EH (cell line): ENCODE measurements around the gene PCDHGB2.
A peak's percentile ranks its signal among the peaks of the same experiment; 100 is the strongest.
"Not testable (repeated sequence)": the region's sequence is repeated elsewhere in the genome, so short reads cannot be mapped to it uniquely, and the experiment has no call there.

Experiments used
- DNase-seq: peaks from one replicate; pipeline ENCODE4 v3.0.0-alpha.2; 2015; ENCODE audit warnings: low read depth

PCDHGB2 gene

DNA sequence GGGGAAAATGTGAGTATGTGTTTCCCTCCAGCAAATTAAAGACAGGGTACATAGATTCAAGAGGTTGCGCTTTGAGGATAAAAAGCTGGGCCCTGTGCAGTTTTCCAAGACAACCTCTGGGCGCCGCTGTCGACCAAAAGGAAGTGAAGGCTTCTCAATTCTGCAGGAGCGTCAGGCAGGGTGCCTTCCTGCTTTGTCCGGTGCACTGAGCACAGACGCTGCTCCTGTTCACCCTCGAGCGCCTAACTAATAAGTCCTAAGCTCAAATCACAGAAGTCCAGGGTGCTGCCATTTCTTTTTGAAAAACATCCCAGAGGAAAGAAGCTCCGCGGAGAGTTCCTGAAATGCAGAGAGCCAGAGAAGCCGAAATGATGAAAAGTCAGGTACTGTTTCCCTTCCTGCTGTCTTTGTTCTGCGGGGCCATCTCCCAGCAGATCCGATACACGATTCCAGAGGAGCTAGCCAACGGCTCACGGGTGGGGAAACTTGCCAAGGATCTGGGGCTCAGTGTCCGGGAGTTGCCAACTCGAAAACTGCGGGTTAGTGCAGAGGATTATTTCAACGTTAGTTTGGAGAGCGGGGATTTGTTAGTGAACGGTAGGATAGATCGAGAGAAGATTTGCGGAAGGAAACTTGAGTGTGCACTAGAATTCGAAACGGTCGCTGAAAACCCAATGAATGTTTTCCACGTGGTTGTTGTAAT lies 9.7 kb upstream of the PCDHGB2 start, which contains the start of gene PCDHGB1:
TSS of gene PCDHGB1 (plus strand) at position 183 of the 703 bp plus-strand sequence. CDS start at position 345, 162 bp downstream.
- DNase-seq: peak; percentile 36

DNA sequence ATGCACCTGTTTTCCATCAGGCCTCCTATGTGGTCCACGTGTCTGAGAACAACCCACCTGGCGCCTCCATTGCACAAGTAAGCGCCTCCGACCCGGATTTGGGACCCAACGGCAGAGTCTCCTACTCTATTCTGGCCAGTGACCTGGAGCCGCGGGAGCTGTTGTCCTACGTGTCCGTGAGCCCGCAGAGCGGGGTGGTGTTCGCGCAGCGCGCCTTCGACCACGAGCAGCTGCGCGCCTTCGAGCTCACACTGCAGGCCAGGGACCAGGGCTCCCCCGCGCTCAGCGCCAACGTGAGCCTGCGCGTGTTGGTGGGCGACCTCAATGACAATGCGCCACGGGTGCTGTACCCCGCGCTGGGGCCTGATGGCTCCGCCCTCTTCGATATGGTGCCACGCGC lies 8.2 kb upstream of the PCDHGB2 start:
- DNase-seq: no peak

GRCh38 chr5:141354900-141355469 lies 4.8 kb upstream of the PCDHGB2 start, which contains the start of gene PCDHGA4:
TSS of gene PCDHGA4 (plus strand) at chr5:141355021. CDS start at chr5:141355108, 87 bp downstream.
- DNase-seq: no peak

DNA sequence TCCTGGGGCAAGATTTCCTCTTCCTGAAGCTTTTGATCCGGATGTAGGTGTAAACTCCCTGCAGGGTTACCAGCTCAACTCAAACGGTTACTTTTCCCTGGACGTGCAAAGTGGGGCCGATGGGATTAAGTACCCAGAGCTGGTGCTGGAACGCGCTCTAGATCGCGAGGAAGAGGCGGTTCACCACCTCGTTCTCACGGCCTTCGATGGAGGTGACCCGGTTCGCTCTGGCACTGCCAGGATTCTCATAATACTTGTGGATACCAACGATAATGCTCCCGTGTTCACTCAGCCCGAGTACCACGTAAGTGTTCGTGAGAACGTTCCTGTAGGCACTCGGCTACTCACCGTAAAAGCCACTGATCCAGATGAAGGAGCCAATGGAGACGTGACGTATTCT lies 4.2 kb upstream of the PCDHGB2 start:
- DNase-seq: no peak

GRCh38 chr5:141356133-141356532 lies 3.7 kb upstream of the PCDHGB2 start:
- DNase-seq: no peak

DNA sequence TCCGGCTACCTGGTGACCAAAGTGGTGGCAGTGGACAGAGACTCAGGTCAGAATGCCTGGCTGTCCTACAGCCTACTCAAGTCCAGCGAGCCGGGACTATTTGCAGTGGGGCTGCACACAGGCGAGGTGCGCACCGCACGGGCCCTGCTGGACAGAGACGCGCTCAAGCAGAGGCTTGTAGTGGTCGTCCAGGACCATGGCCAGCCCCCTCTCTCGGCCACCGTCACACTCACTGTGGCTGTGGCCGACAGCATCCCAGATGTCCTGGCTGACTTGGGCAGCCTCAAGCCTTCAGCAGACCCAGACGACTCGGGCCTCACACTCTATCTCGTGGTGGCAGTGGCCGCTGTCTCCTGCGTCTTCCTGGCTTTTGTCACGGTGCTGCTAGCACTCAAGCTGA lies 2.8 kb upstream of the PCDHGB2 start:
- DNase-seq: no peak

DNA sequence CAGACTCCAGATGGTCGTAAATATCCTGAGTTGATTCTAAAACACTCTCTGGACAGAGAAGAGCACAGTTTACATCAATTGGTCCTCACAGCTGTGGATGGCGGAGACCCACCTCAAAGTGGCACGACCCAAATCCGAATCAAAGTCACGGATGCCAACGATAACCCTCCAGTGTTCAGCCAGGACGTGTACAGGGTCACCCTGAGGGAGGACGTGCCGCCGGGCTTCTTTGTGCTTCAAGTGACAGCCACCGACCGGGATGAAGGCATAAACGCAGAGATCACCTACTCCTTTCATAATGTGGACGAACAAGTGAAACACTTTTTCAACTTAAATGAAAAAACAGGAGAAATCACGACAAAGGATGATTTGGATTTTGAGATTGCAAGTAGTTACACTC lies 891 bp downstream of the PCDHGB2 start:
- no peak for DNase-seq

GRCh38 chr5:141362719-141363118 lies 2.9 kb downstream of the PCDHGB2 start:
- DNase-seq: no peak

DNA sequence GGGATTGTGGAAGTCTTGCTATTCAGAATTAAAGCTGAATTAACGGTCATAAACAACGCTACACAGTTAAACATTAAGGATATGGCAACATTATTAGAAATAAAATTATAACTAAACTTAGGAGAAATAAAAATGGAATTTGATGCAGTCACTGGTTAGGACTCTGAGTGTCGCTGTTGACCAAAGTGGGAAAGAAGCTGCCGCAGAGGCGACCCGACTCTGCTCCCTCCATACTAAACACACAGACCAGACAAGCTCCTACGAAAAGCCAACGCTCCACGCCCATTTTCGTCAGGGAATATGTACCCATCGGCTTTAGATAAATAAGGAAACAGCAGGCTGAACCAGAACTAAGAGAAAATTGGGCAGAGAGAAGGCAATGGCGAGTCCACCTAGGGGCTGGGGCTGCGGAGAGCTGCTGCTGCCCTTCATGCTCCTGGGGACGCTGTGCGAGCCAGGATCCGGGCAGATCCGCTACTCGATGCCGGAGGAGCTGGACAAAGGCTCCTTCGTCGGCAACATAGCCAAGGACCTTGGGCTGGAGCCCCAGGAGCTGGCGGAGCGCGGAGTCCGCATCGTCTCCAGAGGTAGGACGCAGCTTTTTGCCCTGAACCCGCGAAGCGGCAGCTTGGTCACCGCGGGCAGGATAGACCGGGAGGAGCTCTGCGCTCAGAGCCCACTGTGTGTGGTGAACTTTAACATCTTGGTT lies 4.3 kb downstream of the PCDHGB2 start, which contains the start of gene PCDHGA5:
TSS of gene PCDHGA5 (plus strand) at position 211 of the 709 bp plus-strand sequence. CDS start at position 380, 169 bp downstream.
- DNase-seq: peak; percentile 63

DNA sequence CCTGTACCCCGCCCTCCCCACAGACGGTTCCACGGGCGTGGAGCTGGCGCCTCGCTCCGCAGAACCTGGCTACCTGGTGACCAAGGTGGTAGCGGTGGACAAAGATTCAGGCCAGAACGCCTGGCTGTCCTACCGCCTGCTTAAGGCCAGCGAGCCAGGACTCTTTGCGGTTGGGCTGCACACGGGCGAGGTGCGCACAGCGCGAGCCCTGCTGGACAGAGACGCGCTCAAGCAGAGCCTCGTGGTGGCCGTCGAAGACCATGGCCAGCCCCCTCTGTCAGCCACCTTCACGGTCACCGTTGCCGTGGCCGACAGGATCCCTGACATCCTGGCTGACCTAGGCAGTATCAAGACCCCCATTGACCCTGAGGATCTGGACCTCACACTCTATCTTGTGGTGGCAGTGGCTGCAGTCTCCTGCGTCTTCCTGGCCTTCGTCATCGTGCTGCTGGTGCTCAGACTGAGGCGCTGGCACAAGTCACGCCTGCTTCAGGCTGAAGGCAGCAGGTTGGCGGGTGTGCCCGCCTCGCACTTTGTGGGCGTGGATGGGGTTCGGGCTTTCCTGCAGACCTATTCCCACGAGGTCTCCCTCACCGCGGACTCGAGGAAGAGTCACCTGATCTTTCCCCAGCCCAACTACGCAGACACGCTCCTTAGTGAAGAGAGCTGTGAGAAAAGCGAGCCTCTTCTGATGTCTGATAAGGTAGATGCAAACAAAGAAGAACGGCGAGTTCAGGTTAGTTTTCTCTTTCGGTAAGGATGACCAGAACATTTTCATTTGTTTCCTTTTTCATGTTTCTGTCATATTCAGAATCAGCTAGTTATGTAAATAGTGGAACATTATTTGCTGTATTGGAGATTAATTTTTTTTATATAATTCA lies 6.5 kb downstream of the PCDHGB2 start:
- no peak for DNase-seq

DNA sequence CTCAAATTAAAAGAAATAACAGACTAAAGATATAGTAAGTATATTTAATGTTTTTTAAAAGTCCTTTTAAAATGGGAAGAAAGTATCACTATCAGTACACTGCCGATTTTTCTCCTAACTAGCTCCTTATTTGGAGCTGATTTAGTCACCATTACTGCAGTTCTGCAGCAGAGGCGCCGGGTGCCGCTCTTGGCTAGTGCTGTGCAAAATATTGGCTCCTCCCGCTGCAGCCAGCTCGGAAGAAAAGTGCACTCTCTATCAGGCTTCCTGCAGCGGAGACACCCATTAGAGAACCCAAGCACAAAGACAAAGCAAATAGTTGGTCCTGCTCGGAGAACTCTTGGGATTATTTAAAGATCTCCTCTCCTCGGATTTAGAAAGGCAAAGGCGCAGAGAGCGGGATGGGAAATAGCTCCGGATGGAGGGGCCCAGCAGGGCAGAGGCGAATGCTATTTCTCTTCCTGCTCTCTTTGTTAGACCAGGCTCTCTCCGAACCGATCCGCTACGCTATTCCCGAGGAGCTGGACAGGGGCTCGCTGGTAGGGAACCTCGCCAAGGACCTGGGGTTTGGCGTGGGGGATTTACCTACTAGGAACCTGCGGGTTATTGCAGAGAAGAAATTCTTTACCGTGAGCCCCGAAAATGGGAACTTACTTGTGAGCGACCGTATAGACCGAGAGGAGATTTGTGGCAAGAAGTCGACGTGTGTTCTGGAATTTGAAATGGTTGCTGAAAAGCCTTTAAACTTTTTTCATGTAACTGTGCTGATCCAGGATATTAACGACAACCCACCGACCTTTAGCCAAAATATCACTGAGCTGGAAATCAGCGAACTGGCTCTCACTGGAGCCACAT lies 10.4 kb downstream of the PCDHGB2 start, which contains the start of gene PCDHGB3:
TSS of gene PCDHGB3 (plus strand) at position 249 of the 855 bp plus-strand sequence. CDS start at position 402, 153 bp downstream.
- peak; percentile 79 for DNase-seq

DNA sequence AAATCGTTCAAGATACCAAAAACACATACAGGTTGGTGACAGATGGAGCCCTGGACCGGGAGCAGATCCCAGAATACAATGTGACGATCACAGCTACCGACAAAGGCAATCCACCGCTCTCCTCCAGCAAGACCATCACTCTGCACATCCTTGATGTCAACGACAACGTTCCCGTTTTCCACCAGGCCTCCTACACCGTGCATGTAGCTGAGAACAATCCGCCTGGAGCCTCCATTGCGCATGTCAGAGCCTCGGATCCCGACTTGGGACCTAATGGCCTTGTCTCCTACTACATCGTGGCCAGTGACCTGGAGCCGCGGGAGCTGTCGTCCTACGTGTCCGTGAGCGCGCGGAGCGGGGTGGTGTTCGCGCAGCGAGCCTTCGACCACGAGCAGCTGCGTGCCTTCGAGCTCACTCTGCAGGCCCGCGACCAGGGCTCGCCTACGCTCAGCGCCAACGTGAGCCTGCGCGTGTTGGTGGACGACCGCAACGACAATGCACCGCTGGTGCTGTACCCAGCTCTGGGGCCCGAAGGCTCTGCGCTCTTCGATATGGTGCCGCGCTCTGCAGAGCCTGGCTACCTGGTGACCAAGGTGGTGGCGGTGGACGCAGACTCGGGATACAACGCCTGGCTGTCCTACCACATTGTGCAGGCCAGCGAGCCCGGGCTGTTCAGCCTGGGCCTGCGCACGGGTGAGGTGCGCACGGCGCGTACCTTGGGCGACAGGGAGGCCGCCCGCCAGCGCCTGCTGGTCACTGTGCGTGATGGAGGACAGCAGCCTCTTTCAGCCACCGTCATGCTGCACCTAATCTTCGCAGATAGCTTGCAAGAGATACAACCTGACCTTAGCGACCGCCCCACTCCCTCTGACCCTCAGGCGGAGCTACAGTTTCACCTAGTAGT lies 12.0 kb downstream of the PCDHGB2 start:
- DNase-seq: no peak

DNA sequence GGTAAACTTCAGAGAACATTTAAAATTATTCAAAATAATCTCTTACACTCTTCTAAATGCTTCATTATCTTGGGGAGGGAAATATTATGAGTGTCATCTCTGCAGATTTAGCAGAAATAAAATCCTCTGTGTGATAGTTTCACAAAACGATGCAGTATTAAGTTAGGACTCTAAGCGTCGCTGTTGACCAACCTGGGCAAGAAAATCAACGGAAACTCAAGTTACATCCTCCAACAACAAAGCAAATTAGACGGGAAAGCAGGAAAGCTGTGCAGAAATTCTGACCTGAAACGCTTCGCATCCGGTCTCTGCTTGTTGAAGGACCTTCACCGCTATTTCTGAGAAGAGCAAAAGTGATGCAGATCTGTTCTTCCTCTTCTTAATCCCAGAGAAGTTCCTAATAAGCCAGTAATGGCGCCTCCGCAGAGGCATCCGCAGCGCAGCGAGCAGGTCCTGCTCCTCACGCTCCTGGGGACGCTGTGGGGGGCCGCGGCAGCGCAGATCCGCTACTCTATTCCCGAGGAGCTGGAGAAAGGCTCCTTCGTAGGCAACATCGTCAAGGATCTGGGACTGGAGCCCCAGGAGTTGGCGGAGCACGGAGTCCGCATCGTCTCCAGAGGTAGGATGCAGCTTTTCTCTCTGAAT lies 14.0 kb downstream of the PCDHGB2 start, which contains the start of gene PCDHGA6:
TSS of gene PCDHGA6 (plus strand) at position 219 of the 645 bp plus-strand sequence. CDS start at position 412, 193 bp downstream.
- DNase-seq: peak; percentile 48

DNA sequence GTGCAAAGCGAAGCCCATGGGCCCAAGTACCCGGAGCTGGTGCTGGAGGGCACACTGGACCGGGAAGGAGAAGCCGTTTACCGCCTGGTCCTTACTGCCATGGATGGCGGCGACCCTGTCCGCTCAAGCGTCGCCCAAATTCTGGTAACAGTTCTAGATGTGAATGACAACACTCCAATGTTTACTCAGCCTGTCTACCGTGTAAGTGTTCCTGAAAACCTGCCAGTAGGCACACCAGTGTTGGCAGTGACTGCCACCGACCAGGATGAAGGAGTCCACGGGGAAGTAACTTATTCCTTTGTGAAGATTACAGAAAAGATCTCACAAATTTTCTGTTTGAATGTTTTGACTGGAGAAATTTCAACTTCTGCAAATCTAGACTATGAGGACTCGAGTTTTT lies 14.8 kb downstream of the PCDHGB2 start:
- no peak for DNase-seq

- not testable (repeated sequence) for DNase-seq
Measured at GRCh38 chr5:141375444-141376155, 15.8 kb downstream of the PCDHGB2 start.

DNA sequence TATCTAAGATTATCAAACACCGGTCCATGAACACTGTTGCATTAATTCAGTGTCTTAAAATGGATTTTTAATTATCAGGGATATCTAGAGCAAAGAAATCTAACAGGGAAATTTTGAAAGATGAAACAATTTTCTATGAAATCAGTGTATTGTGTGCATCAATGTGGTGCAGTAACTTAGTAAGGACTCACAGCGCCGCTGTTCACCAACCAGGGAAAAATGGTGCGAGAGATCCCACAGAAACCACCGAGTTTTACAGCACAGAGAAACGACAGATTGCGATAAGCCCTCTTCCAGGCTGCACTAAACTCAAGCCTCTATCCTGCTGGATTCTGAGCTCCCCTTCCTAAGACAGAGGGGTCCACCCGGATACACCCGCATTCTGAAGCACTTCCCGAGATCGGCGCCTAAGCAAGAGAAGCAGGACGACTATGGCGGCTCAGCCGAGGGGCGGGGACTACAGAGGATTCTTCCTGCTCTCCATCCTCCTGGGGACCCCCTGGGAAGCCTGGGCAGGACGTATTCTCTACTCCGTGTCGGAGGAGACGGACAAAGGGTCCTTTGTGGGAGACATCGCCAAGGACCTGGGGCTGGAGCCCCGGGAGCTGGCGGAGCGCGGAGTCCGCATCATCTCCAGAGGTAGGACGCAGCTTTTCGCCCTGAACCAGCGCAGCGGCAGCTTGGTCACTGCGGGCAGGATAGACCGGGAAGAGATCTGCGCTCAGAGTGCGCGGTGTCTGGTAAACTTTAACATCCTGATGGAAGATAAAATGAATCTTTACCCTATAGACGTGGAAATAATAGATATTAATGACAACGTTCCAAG lies 22.9 kb downstream of the PCDHGB2 start, which contains the start of gene PCDHGA7:
TSS of gene PCDHGA7 (plus strand) at position 274 of the 826 bp plus-strand sequence. CDS start at position 432, 158 bp downstream.
- DNase-seq: peak; percentile 5

GRCh38 chr5:141383345-141383744 lies 23.6 kb downstream of the PCDHGB2 start:
- DNase-seq: no peak
